ENCODE results near the gene GPR12.

The GPR12 gene, protein sequence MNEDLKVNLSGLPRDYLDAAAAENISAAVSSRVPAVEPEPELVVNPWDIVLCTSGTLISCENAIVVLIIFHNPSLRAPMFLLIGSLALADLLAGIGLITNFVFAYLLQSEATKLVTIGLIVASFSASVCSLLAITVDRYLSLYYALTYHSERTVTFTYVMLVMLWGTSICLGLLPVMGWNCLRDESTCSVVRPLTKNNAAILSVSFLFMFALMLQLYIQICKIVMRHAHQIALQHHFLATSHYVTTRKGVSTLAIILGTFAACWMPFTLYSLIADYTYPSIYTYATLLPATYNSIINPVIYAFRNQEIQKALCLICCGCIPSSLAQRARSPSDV

DNA sequence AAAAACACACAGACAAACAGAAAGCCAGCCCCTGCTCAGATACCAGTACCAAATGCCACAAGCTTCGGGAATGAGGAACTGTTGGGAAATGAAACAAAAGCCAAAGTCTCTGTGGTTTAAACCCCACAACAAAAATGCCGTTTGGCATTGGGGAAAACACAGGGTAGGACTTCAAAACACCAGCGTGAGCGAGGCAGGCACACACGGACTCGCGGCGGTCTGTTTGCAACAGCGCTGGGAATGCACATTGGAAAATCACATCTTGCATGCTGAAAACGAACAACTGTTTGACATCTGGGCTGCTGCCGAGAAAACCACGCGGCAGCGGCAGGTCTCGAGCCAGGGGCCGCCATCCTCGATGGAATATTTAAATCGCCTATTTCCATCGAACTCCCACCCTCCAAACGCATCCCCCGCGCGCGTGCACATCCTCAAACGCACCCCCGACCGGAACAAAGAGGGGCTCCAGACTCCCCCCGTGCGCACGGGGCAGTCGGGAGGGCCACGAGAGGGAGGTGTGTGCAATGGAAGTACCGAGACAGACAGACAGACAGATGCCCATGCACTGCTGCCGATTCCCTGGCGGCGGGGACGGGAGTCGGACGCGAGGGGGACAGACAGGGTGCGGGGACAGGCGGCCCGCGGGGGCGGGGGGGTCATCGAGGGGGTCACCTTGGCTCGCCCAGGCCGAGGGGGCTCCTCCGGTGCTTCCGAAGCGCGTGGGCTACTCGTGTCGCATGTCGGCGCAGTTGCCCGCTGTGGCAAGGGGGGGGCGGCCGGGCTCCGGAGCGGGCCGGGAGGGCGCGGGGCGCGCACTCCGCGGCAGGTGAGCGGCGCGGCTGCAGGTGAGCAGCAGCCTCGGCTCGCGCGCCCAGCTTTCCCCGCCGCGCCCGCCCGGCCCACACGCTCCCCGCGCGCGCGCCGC, at the start of gene GPR12:
GPR12 (minus strand) TSS at position 880 of the 925 bp plus-strand sequence. CDS start 959 bp downstream, outside the sequence.
- peak; percentile 78 for DNase-seq

DNA sequence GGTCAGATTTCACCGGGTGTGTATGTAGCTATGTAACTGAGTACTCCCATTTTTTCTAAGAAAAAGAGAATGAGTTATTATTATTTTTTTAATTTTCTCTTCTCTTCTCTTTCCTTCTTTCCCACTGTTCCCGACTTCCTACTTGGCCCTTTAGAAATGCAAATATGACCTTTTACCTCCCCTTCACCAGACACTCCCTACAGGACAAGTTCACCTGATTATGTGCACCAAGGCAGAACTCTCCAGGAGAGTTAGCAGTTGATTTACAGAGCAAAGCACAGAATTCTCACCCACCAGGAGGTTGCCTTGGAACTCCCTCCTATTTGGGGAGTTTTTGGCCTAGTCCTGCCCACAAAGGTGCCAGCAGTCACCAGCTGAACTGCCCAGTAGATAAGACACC, 49.5 kb upstream of the GPR12 start:
- DNase-seq, result no peak

- no peak for DNase-seq
Observed at GRCh38 chr13:26806891-26807290, 46.3 kb upstream of the GPR12 start.

DNA sequence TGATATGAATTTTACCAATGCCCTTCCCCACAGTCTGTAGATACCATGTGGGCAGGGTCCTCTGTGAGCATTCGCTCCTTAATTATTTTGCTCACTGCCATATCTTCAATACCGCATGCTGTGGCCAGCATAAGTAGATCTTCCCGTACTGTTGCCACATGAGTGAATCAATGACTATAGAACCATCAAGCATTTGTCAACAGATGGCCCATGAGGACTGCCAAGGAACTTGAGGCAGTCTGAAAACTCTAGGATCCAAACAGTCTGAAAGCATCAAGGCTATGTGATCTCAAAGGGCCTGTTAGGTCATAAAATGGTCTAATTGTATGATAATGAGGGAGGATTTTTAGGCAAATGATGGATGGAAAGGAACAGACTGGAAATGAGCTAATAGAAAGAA, 27.4 kb upstream of the GPR12 start:
- DNase-seq, result peak; percentile 12

- DNase-seq, result no peak
Observed at GRCh38 chr13:26786651-26787295, 26.2 kb upstream of the GPR12 start.

- DNase-seq, result peak; percentile 29
Observed at GRCh38 chr13:26785838-26786630, 25.4 kb upstream of the GPR12 start.

DNA sequence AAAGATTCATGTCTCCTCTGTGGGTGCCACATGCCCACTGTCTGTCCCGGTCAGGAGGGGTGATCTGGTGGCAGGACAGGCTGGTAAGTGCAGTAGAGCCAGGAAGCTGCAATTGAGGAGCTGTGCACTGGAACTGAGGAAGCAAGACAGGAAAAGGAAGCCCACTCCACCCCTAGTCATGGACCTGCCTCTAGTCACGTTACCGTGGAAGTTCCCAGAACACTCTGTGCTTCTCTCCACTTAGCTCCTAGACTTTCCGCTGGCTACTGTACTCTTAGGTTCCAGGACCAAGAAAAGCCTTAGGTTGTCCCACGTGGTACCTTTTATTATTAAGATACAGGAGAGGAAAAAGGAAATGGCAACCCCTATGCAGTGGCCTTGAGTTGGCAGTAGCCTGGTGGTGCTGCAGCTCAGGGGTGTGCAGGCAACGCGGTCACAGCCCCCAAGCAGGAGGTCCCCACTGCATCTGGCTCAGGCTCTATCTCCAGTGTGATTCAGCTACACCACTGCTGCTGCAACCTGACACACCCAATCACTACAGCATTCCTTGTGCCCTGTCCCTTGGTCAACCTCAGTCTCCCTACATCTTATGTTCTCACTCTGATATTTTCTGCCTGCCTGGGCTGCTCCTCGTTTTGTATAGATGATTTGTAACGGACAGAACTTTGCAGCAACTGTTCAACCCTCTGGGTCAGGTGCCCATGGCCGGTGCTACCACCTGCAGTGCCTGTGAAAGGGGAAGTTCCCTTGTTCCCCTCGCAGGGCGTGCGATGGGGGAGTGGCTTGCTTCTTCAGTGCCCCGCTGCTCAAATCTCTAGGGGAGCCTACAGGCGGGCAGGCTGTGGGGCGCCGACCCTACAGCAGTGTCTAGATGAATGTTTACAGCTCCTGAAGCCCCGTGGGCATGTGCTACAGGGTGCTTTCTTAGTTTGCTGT, 24.4 kb upstream of the GPR12 start:
- DNase-seq, result peak; percentile 26

DNA sequence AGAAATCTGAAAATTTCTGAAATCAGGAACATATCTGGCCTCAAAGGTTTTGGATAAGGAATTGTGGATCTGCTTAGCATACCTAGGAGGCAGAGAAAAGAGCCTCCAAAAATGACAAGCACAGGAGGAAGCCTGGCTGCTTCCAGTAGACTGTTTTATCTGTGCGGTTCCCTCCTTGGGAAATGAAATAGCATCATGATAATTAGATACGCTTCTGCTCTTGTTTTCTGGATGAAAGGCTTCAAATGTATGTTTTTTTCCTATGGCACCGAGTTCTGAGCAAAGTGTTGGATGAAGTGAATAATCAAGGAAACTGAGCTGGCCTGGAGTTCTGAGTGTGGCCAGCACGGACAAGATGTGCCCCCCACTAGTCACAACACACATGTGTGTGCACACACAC, 19.8 kb upstream of the GPR12 start:
- DNase-seq, result no peak

- DNase-seq, result no peak
Observed at GRCh38 chr13:26779321-26779720, 18.7 kb upstream of the GPR12 start.

- no peak for DNase-seq
Observed at GRCh38 chr13:26772531-26772930, 11.9 kb upstream of the GPR12 start.

DNA sequence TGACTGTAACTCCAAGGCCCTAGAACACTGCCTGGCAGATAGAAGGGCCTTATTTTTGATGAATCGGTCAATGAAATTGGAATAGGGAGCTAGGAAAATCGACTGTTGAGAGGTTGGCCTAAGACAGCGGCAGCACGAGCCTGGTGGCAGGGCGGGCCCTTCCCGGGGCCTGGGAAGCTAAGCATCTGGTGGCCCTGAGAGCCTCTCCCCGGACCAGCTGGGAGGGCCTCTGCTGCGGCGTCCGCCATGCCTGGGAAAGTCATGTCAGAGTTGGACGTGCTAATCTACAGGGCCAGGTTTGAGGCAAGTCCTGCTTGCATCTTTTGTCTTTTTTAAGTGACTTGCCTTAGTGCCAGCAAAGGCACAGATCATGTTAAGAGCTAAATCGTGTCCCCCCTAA, 11.2 kb upstream of the GPR12 start:
- no peak for DNase-seq

DNA sequence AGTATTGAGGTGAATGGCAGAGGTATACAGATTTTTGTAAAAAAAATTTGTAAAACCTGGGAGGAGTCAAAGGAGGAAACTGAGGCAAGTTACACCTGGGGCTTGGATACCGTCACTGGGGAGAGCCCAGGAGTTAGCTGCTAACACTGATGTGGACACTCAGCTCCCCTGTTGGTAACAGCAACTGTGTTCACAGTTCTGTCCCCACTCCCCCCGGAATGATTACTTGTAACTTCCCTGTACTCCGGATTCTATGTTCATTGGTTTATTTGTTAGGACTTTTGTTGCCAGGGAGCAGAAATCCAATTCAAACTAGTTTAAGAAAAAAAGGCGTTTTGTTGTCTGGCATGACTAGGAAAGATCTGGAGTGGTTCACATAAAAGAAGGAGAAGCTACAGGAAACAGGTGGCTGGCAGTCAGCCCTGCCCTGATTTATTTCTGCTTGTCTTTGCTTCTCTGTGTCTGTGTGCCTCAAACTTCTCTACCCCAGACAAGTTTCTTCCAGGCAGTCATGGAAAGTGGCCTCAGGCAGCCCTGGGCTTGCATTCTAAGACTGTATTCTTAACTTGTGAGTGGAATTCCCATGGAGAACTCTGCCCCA, 2.3 kb upstream of the GPR12 start:
- DNase-seq, result no peak

DNA sequence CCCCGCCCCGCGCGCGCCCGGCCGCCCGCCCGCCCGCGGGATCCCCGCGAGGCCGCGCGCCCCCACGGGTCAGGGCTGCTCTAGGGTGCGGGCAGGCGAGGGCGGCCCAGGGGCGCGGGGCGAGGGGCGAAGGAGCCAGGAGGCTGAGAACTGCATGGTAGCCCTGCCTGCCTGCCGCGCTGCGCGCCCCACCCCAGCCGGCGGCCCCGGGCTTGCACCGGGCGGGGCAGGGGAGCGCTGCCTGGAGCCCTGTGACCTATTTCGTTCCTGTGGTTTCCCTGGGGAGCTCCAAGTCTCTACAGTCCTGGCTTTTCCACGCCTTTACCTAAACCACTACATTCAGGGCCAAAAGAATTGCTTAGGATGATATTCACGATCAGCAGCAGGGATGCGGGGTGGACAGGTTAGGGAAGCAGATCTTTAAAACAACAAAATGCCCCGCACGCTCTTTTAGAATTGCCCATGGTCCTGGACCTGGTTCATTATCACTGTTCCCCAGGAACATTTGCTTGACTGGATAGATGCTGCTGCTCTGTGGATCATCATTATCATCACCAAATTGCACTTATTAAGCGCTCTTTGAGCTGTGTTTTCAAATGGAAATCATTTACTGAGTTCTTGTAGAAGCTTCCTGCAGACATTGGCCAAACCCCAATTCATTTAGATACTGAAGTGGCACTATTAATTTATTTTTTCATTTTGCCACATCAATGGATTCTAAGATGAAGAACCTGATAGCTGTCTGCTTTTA, 421 bp upstream of the GPR12 start:
- peak; percentile 49 for DNase-seq

- DNase-seq, result no peak
Observed at GRCh38 chr13:26759249-26759906, 1.2 kb downstream of the GPR12 start.

DNA sequence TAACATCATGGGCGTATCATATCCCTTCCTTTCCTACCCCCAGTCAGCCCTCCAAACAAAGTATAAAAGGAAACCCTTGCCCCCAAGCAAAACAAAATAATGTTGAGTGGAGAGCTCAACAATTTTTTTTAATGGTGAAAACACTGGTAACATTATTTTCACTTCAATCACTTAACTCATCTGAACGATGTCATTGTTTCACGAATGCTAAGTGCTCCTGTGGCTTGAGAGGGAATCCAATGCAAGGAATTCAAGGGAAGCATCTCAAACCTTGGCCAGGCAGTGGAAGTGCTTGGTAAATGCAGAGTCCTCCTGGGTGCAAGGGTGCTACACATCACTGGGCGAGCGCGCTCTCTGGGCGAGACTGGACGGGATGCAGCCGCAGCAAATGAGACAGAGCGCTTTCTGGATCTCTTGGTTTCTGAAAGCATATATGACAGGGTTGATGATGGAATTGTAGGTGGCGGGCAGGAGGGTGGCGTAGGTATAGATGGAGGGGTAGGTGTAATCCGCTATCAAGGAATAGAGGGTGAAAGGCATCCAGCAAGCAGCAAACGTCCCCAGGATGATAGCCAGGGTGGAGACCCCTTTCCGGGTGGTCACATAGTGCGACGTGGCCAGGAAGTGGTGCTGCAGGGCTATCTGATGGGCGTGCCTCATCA, 2.0 kb downstream of the GPR12 start:
- no peak for DNase-seq

GRCh38 chr13:26756961-26757360, 3.6 kb downstream of the GPR12 start:
- no peak for DNase-seq

GRCh38 chr13:26752671-26753070, 7.9 kb downstream of the GPR12 start:
- DNase-seq, result no peak

DNA sequence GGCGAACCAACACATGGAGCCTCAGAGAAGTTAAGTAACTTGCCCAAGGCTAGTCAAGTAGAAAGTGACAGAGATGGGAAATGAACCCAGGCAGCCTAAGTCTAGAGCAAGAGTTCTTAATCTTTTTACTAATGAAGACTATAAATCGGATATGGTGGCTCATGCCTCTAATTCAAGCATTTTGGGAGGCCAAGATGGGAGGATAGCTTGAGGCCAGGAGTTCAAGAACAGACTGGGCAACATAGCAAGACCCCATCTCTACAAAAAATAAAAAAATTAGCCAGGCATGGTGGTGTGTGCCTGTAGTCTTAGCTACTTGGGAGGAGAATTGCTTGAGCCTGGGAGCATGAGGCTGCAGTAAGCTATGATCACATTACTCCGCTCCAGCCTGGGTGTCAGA, 10.7 kb downstream of the GPR12 start:
- DNase-seq, result no peak

GRCh38 chr13:26749285-26749684, 11.3 kb downstream of the GPR12 start:
- no peak for DNase-seq

All from retina (tissue), 1 donor.